Bronchial epithelial cell (primary cell): ENCODE data around the gene BEND6. TPM values are rescaled to one million over a fixed set of nuclear protein-coding genes. Genes with fewer than 3 reads are reported as not detected.

Experiments used
- DNase-seq: peaks from one replicate; pipeline ENCODE4 v3.0.0-alpha.2; 2010; ENCODE audit warnings: low read depth
- FAIRE-seq: peaks from 2 replicates; lab custom pipeline; 2011; peaks lifted over from hg19 to GRCh38; lab: Jason Lieb, UNC
- H3K27me3 ChIP-seq: 2 replicates; pipeline ENCODE4 v1.5.1; 2011; ENCODE audit warnings: low read length; ENCODE audit not compliant: control insufficient read depth, insufficient read depth
- H3K36me3 ChIP-seq: 2 replicates; pipeline ENCODE4 v1.5.1; 2011; ENCODE audit warnings: low read length; ENCODE audit not compliant: control insufficient read depth, insufficient read depth
- H3K4me3 ChIP-seq: 2 replicates; pipeline ENCODE4 v1.5.1; 2011; ENCODE audit warnings: mild to moderate bottlenecking, low read depth, low read length, control low read depth
- CTCF ChIP-seq: IDR thresholded peaks from 2 replicates; pipeline ENCODE4 v1.5.1; 2011; ENCODE audit warnings: mild to moderate bottlenecking, moderate library complexity, low read length, control low read depth, inconsistent platforms; ENCODE audit not compliant: insufficient read depth, severe bottlenecking
- total RNA-seq: library from RNA; depleted of rRNA; stranded (reverse); fragments of >200 nt; gene quantifications from 2 replicates; pipeline ENCODE4 v1.2.1, GENCODE V29; 2014

Gene BEND6
- total RNA-seq, 1 donor from 2014 or later: 0.53 TPM

GRCh38 chr6:56913285-56914074 lies 41.4 kb upstream of the BEND6 start:
- Histone ChIP-seq H3K4me3 (no peak overlapping the region), H3K36me3 (no peaks in the 10 kb centered on the region), H3K27me3 (no peaks in the 10 kb centered on the region)
- FAIRE-seq (no peak), DNase-seq (no peak)
- no peak for TF ChIP-seq CTCF

- DNase-seq: no peak
- FAIRE-seq: no peak
- Histone ChIP-seq H3K27me3 (no peaks in the 10 kb centered on the region), H3K36me3 (no peaks in the 10 kb centered on the region), H3K4me3 (no peak overlapping the region)
- no peak for TF ChIP-seq CTCF
These were observed 39.9 kb upstream of the BEND6 start for GRCh38 chr6:56914798-56915658.

GRCh38 chr6:56915832-56916231 lies 39.1 kb upstream of the BEND6 start:
- no peak for TF ChIP-seq CTCF
- no peak overlapping the region for H3K4me3 ChIP-seq
- no peaks in the 10 kb centered on the region for H3K27me3 ChIP-seq
- DNase-seq (no peak), FAIRE-seq (no peak)
- no peaks in the 10 kb centered on the region for H3K36me3 ChIP-seq

GRCh38 chr6:56916849-56917551 lies 37.9 kb upstream of the BEND6 start:
- H3K36me3 ChIP-seq: no peaks in the 10 kb centered on the region
- peak; percentile 3 for DNase-seq
- no peak for TF ChIP-seq CTCF
- no peaks in the 10 kb centered on the region for H3K27me3 ChIP-seq
- no peak overlapping the region for H3K4me3 ChIP-seq
- no peak for FAIRE-seq

GRCh38 chr6:56922645-56923044 lies 32.3 kb upstream of the BEND6 start:
- DNase-seq (no peak), FAIRE-seq (no peak)
- Histone ChIP-seq H3K27me3 (no peaks in the 10 kb centered on the region), H3K36me3 (no peaks in the 10 kb centered on the region), H3K4me3 (no peak overlapping the region)
- no peak for TF ChIP-seq CTCF
